Thyroid gland (tissue), 4 donors: ENCODE measurements around the gene LDB2. TPM values are rescaled to one million over a fixed set of nuclear protein-coding genes. Genes with fewer than 3 reads are reported as not detected.
A peak's percentile ranks its signal among the peaks of the same experiment; 100 is the strongest.

Experiments
- DNase-seq, 2 donors: peaks; one replicate each; pipeline ENCODE4 v3.0.0-alpha.2; 2019
- H3K27ac ChIP-seq, 3 donors: fragments of 200-600 bp; sonication (generic); 1 replicate in 2 of 3; 2 replicates in 1 of 3; pipeline ENCODE4 v1.5.1; 2016 to 2019; ENCODE audit warnings: mild to moderate bottlenecking in 1 of 3, moderate library complexity in 1 of 3
- H3K27me3 ChIP-seq: fragments of 200-600 bp; sonication (generic); one replicate; pipeline ENCODE4 v1.5.1; 2019
- H3K36me3 ChIP-seq, 2 donors: fragments of 200-600 bp; sonication (generic); one replicate each; pipeline ENCODE4 v1.5.1; 2016 to 2019
- H3K4me1 ChIP-seq, 2 donors: fragments of 200-600 bp; sonication (generic); one replicate each; pipeline ENCODE4 v1.5.1; 2017 to 2019
- H3K4me3 ChIP-seq, 3 donors: fragments of 200-600 bp; sonication (generic); replicated peaks in 1 of 3; 1 replicate in 2 of 3; 2 replicates in 1 of 3; pipeline ENCODE4 v1.5.1; 2016; ENCODE audit warnings: mild to moderate bottlenecking in 1 of 3
- H3K9me3 ChIP-seq: fragments of 200-600 bp; sonication (generic); one replicate; pipeline ENCODE4 v1.5.1; 2017
- POLR2A ChIP-seq, 2 donors: fragments of 450-650 bp; IDR thresholded peaks; one replicate each; pipeline ENCODE4 v1.6.1; 2017; ENCODE audit warnings: antibody characterized with exemption in 2 of 2, mild to moderate bottlenecking in 2 of 2, moderate library complexity in 1 of 2
- WGBS, 2 donors: methylation state at CpG; one replicate each; pipeline ENCODE4 v1.1.5; 2017; 5-methylcytosine and 5-hydroxymethylcytosine counted together
- intact Hi-C: fragments of 100-400 bp; cut with DNase I; formaldehyde crosslinking; loops from one replicate; pipeline ENCODE4 v1.15.1; 2023
- total RNA-seq, 4 donors: library from RNA; depleted of rRNA; stranded (reverse); fragments of >200 nt; gene quantifications; one replicate each; pipeline ENCODE4 v1.2.3, GENCODE V29; 2016
- TF ChIP-seq, protein P1 (sequence below), 6 experiments: fragments of 200-600 bp in 3 of 6; fragments of 450-650 bp in 3 of 6; sonication (generic) in 3 of 6; IDR thresholded peaks; one replicate each; pipeline ENCODE4 v1.5.1; 2016 to 2019; ENCODE audit warnings: antibody characterized with exemption in 6 of 6, mild to moderate bottlenecking in 2 of 6, inconsistent platforms in 1 of 6, moderate library complexity in 1 of 6

The LDB2 gene
- total RNA-seq, 4 donors from 2014 or later = 19.9 to 71.5 (median 41.1) TPM

DNA sequence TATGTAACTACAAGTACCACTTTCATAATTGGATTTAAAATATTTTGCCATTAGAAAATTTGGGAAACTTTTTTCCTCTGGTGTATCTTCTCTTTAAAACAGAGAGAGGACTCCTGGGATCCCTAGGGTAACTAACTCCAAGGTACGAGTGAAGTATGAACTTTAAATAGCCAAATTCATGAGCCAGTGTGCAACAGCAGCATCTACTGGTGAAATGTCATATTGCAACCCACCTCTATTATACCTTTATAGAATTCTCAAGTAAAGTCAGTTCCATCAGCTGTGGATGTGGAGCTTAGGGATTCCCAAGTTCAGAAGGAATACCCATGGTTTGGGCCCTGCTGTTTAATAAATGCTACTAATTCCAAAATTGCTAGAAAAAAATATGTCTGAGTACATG is 389.5 kb downstream of the LDB2 start:
- WGBS, 2 donors = 94 to 96% methylated on average over 1 of the region's 1 CpG
- no peak overlapping the region for H3K27ac ChIP-seq
- no peak overlapping the region for H3K4me3 ChIP-seq
- no peaks in the 10 kb centered on the region for H3K27me3 ChIP-seq
- DNase-seq = no peak
- no peaks in the 10 kb centered on the region for H3K36me3 ChIP-seq
- intact Hi-C loops = no loop called here
- H3K4me1 ChIP-seq = no peaks in the 10 kb centered on the region
- H3K9me3 ChIP-seq = no peaks in the 10 kb centered on the region
- TF ChIP-seq POLR2A (IDR thresholded peaks at IDR 0.05) = no peak
- TF ChIP-seq, protein P1, sequence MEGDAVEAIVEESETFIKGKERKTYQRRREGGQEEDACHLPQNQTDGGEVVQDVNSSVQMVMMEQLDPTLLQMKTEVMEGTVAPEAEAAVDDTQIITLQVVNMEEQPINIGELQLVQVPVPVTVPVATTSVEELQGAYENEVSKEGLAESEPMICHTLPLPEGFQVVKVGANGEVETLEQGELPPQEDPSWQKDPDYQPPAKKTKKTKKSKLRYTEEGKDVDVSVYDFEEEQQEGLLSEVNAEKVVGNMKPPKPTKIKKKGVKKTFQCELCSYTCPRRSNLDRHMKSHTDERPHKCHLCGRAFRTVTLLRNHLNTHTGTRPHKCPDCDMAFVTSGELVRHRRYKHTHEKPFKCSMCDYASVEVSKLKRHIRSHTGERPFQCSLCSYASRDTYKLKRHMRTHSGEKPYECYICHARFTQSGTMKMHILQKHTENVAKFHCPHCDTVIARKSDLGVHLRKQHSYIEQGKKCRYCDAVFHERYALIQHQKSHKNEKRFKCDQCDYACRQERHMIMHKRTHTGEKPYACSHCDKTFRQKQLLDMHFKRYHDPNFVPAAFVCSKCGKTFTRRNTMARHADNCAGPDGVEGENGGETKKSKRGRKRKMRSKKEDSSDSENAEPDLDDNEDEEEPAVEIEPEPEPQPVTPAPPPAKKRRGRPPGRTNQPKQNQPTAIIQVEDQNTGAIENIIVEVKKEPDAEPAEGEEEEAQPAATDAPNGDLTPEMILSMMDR (IDR thresholded peaks at IDR 0.05) = peak in 1 of 6 experiments; percentile 18

DNA sequence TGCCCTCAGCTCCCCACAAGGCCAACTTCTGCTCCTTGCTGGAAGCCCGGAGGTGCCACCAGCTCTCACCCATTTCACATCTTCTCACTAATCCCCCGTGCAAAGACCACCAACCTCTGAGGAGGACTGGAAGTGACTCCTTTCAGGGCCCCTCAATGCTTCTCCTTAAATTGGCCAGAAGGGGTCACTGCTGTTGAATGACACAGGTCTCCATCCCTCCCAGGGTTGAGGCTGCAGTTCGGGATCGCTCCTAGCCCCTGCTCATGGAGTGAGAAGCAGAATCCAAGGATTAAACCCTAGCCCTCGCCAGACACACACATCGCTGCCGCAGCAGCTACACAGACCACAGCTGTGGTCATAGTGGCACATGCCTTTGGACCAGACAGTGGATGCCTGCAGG is 392.7 kb downstream of the LDB2 start:
- 70 to 79% methylated on average over 6 to 7 of the region's 7 CpGs for WGBS, 2 donors
- Histone ChIP-seq H3K9me3 (no peaks in the 10 kb centered on the region), H3K27ac (no peak overlapping the region), H3K4me3 (no peak overlapping the region), H3K27me3 (no peaks in the 10 kb centered on the region), H3K36me3 (no peaks in the 10 kb centered on the region), H3K4me1 (no peaks in the 10 kb centered on the region)
- no peak for DNase-seq
- TF ChIP-seq POLR2A (IDR thresholded peaks at IDR 0.05) = no peak
- TF ChIP-seq, protein P1 (IDR thresholded peaks at IDR 0.05) = peak in 3 of 6 experiments; percentile 15 to 26 (median 25)
- intact Hi-C loops = no loop called here

DNA sequence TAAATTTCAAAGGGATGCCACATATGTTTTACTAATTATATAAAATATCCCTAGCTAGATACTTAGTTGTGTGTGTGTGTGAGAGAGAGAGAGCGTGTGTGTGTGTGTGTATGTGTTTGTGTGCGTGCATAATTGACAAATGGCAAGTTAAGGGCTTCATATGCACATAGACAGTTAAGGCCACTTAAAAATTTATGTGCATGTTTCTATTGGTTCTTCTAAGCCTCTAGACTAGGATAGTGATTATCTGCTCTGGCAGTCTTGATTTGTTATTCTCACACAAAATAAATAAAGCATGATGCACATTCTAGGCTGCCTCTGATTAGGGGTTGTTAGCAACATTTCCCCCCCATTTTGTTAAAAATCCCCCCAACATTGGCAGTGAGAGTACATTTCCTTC is 393.2 kb downstream of the LDB2 start:
- intact Hi-C loops = no loop called here
- Histone ChIP-seq H3K36me3 (no peaks in the 10 kb centered on the region), H3K4me1 (no peaks in the 10 kb centered on the region), H3K27ac (no peak overlapping the region), H3K4me3 (no peak overlapping the region), H3K27me3 (no peaks in the 10 kb centered on the region), H3K9me3 (no peaks in the 10 kb centered on the region)
- no peak for DNase-seq
- TF ChIP-seq, protein P1 (IDR thresholded peaks at IDR 0.05) = no peak
- no peak for TF ChIP-seq POLR2A (IDR thresholded peaks at IDR 0.05)
- 81 to 94% methylated on average over 2 of the region's 2 CpGs for WGBS, 2 donors

DNA sequence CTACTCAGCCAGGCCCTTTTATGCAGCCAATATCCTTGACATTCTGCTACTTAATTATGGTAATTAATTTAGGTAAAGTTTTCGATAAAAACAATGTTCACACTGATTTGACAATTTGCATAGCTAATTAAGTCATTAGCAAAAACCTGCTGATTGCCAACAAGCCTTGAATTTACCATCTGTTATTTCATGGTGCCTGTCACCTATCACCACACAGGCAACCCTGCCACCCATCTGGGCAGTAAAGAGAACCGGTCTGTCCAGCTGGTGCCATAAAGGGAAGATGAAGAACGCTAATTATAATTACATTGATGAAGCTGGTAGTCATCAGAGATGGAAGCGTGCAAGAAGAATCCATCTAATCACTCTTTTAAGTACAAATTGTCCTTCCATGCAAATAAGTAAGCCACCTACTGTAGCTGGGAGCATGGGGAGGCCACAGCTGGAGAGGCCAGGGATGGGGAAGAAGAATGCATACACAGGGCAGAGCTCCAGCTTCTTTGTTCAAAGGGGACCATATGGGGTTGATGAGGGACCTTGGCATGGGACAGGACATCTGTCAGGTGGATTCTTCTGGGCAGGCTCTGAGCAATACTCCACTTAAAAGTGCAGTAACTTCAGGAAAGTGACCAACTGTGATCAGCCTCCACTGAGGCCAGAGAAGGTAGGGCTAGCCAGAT is 394.9 kb downstream of the LDB2 start:
- intact Hi-C loops = no loop called here
- no peak for DNase-seq
- H3K27ac ChIP-seq = no peak overlapping the region
- no peak overlapping the region for H3K4me3 ChIP-seq
- TF ChIP-seq, protein P1 (IDR thresholded peaks at IDR 0.05) = no peak
- no peak for TF ChIP-seq POLR2A (IDR thresholded peaks at IDR 0.05)
- H3K27me3 ChIP-seq = no peaks in the 10 kb centered on the region
- no peaks in the 10 kb centered on the region for H3K9me3 ChIP-seq
- 95 to 96% methylated on average over 4 of the region's 4 CpGs for WGBS, 2 donors
- H3K4me1 ChIP-seq = no peaks in the 10 kb centered on the region
- H3K36me3 ChIP-seq = no peaks in the 10 kb centered on the region

DNA sequence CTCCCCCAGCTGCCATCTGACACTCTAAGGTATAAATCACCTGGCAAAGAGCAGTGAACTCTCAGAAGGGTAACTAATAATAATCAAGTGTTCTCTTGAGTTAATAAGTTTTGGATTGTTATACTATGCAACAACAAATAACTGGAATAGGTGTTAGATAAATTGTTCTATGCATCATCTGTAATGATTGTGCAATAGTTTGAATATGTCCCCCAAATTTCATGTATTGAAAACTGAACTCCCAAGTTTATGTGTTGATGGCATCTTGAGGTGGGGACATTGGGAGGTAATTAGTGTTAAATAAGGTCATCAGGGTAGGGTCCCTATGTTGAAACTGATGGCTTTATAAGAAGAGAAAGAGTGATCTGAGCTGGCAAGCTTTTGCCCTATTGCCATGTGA is 399.5 kb downstream of the LDB2 start:
- intact Hi-C loops = no loop called here
- TF ChIP-seq, protein P1 (IDR thresholded peaks at IDR 0.05) = no peak
- TF ChIP-seq POLR2A (IDR thresholded peaks at IDR 0.05) = no peak

More for the DNA sequence above, 399.5 kb downstream of the LDB2 start:
- Histone ChIP-seq H3K27me3 (no peaks in the 10 kb centered on the region), H3K4me3 (no peak overlapping the region), H3K27ac (no peak overlapping the region), H3K36me3 (no peaks in the 10 kb centered on the region), H3K4me1 (no peaks in the 10 kb centered on the region), H3K9me3 (no peaks in the 10 kb centered on the region)
- DNase-seq = no peak
